Endometrium (tissue), 2 donors: ENCODE data around the gene LCE3B.

Source experiments
- FAIRE-seq: peaks from 2 replicates; lab custom pipeline; 2012; peaks lifted over from hg19 to GRCh38; lab: Jason Lieb, UNC
- donor health status: control.
- donor health status: control.

Gene LCE3B

GRCh38 chr1:152663098-152663497 lies 49.5 kb downstream of the LCE3B start, which contains the start of gene LCE2D:
Gene LCE2D (plus strand): TSS chr1:152663380. CDS start chr1:152664106, 726 bp downstream.
- no peak for FAIRE-seq
